Brain microvascular endothelial cell (primary cell): Measurements from ENCODE around the gene GPX2.

Source experiments
- DNase-seq: peaks from one replicate; pipeline ENCODE4 v3.0.0-alpha.2; 2020
- H3K27ac ChIP-seq: fragments of 250-450 bp; sonication (Bioruptor Pico); 2 replicates; pipeline ENCODE4 v1.5.1; 2020; ENCODE audit warnings: mild to moderate bottlenecking, moderate library complexity
- H3K27me3 ChIP-seq: fragments of 250-450 bp; sonication (Bioruptor Pico); replicated peaks from 2 replicates; pipeline ENCODE4 v1.5.1; 2020; ENCODE audit warnings: mild to moderate bottlenecking
- H3K36me3 ChIP-seq: fragments of 250-450 bp; sonication (Bioruptor Pico); replicated peaks from 2 replicates; pipeline ENCODE4 v1.5.1; 2020; ENCODE audit warnings: mild to moderate bottlenecking
- H3K4me3 ChIP-seq: 2 replicates; pipeline ENCODE4 v1.5.1; 2011; ENCODE audit warnings: low read depth, mild to moderate bottlenecking, control low read depth, low read length, moderate library complexity
- in situ Hi-C: cut with HindIII; loops from 2 replicates; pipeline ENCODE4 v1.10.0; 2017; ENCODE audit warnings: low sequenced_read_pairs, low pct_ligation_motif_present
- TF ChIP-seq, protein P1 (sequence below): IDR thresholded peaks from 2 replicates; pipeline ENCODE4 v1.5.1; 2011; ENCODE audit warnings: low read depth, mild to moderate bottlenecking, moderate library complexity, low read length, control low read depth, inconsistent platforms; ENCODE audit errors: missing control alignments

GPX2 gene

DNA sequence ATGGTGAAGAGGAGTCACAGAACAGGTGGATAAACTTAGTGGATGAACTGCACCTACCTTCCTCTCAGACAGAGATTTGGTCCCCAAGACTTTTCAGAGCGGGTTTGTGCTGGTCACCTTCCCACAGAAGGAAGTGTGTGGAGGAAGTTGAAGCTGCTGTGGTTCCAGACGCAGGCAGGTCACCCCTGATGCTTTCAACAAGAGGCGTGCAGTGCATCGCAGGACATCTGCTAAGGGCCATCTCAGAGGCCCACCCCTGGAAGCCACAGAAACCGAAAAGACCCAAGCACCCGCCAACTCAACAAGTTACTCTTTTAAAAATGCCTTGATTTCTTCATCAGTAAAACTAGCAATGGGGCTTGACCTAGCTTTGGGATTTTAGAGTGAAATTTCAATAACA, 1.0 kb upstream of the GPX2 start:
- Histone ChIP-seq H3K4me3 (no peak overlapping the region), H3K27me3 (no peaks in the 10 kb centered on the region), H3K27ac (no peak overlapping the region), H3K36me3 (no peaks in the 10 kb centered on the region)
- DNase-seq = no peak
- in situ Hi-C loops = no loop called here
- TF ChIP-seq, protein P1, sequence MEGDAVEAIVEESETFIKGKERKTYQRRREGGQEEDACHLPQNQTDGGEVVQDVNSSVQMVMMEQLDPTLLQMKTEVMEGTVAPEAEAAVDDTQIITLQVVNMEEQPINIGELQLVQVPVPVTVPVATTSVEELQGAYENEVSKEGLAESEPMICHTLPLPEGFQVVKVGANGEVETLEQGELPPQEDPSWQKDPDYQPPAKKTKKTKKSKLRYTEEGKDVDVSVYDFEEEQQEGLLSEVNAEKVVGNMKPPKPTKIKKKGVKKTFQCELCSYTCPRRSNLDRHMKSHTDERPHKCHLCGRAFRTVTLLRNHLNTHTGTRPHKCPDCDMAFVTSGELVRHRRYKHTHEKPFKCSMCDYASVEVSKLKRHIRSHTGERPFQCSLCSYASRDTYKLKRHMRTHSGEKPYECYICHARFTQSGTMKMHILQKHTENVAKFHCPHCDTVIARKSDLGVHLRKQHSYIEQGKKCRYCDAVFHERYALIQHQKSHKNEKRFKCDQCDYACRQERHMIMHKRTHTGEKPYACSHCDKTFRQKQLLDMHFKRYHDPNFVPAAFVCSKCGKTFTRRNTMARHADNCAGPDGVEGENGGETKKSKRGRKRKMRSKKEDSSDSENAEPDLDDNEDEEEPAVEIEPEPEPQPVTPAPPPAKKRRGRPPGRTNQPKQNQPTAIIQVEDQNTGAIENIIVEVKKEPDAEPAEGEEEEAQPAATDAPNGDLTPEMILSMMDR = no peak

DNA sequence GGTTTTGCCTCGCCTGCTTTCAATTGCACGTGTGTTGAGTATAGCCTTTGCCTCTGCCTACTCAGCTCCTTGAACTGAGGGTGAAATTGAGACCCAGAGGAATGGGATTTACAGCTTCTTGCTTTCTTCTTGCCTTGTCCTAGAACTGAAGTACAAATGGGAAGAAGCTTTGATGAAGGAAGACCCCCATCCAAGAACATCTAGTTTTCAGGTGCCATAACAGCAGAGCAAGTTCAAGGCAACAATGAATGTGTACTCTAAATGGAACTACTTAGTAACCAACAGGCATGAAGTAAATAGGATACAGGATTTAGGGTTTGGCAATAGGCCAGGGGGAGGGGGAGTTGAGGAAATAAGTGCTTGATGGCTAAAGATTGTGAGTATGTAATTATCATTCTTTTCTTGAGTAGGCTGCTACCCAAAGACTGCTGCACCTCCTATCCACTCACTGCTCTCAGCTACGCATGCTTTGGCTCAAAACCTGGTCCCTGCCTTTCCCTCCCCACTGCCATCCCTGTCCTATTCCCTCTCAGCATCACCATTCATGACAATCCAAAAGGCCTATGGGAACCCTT, 2.1 kb downstream of the GPX2 start:
- no peaks in the 10 kb centered on the region for H3K27me3 ChIP-seq
- TF ChIP-seq, protein P1 = no peak
- no peak overlapping the region for H3K27ac ChIP-seq
- H3K36me3 ChIP-seq = no peaks in the 10 kb centered on the region
- in situ Hi-C loops = no loop called here
- DNase-seq = no peak
- H3K4me3 ChIP-seq = no peak overlapping the region

DNA sequence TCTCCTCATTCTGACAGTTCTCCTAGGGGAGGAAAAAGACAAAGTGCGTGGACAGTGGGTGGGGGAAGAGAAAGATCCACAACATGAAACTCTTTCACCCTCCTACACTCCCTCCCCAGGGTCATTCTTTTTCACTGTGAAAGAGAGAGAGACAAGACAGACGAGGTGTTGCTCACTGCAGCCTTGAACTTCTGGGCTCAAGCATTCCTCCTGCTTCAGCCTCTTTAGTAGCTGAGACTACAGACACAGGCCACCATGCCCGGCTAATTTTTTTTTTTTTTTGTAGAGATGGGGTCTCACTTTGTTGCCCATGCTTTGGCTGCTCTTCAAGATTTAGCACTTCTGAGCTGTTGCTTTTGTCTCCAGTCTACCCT, 2.7 kb downstream of the GPX2 start:
- Histone ChIP-seq H3K27me3 (no peaks in the 10 kb centered on the region), H3K36me3 (no peaks in the 10 kb centered on the region), H3K4me3 (no peak overlapping the region), H3K27ac (no peak overlapping the region)
- in situ Hi-C loops = no loop called here
- DNase-seq = no peak
- TF ChIP-seq, protein P1 = no peak

DNA sequence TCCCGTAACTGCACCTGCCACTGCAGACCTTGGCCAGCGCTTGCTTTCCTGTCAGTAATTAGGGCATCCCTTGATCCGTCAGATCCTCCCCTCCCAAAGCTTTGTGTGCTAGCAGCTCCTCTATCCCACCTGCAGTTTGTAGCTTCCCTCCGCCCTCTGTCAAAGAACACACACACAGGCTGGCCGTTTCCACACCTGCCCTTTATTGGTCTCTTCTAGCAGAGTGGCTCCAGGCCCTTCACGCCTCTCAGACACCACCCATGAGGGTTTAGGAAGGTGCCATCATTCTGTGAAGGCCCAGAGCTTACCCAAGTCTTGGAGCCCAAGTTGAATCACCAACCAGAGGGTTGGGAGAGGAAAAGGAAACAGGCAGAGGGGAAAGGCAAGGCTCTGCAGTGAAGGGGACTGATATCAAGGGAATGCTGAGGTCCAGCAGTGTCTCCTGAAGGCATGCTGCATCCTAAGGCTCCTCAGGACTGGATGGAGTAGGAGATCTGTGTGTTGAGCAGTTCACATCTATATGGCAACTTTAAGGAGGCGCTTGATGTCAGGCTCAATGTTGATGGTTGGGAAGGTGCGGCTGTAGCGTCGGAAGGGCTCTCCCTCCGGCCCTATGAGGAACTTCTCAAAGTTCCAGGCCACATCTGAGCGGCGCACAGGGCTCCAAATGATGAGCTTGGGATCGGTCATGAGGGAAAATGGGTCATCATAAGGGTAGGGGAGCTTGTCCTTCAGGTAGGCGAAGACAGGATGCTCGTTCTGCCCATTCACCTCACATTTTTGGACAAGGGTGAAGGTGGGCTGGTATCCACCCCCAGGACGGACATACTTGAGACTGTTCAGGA, 3.4 kb downstream of the GPX2 start:
- in situ Hi-C loops = no loop called here
- Histone ChIP-seq H3K36me3 (no peaks in the 10 kb centered on the region), H3K27ac (no peak overlapping the region), H3K4me3 (no peak overlapping the region), H3K27me3 (no peaks in the 10 kb centered on the region)
- TF ChIP-seq, protein P1 = no peak
- no peak for DNase-seq

DNA sequence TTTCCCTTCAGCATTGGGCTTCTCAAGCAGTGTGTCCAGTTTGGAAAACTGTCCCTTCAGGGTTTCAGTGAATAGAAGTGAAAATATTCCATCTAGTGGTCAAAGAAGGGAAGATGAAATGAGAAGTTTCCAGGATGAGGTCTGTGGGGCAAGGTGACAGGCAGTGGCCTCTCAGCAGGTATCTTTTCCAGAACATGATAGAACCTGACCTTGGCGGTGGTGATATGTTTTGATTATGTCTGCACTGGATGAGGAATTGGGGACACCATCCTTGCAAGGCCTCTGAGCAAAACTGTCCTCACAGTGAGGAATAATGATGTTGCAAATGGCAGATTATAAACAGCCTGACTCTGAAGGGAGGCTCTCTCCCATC, 4.7 kb downstream of the GPX2 start:
- no peak overlapping the region for H3K27ac ChIP-seq
- in situ Hi-C loops = no loop called here
- TF ChIP-seq, protein P1 = peak; percentile 41
- no peak overlapping the region for H3K4me3 ChIP-seq
- no peak for DNase-seq
- no peaks in the 10 kb centered on the region for H3K27me3 ChIP-seq
- H3K36me3 ChIP-seq = no peaks in the 10 kb centered on the region
